GM19193 (cell line): Measurements from ENCODE around the gene DDAH2.

Source experiments
- POLR2A ChIP-seq: IDR thresholded peaks from 4 replicates; pipeline ENCODE4 v1.6.1; 2011; ENCODE audit not compliant: insufficient read depth, insufficient read length; ENCODE audit errors: extremely low read depth

DDAH2 gene

GRCh38 chr6:31693535-31693934 is 35.6 kb downstream of the DDAH2 start:
- TF ChIP-seq POLR2A = no peak

GRCh38 chr6:31692886-31693285 is 36.2 kb downstream of the DDAH2 start:
- TF ChIP-seq POLR2A = no peak

- TF ChIP-seq POLR2A = no peak
Measured at GRCh38 chr6:31692353-31692752, 36.7 kb downstream of the DDAH2 start.

- no peak for TF ChIP-seq POLR2A
Measured at GRCh38 chr6:31691564-31692108, 37.5 kb downstream of the DDAH2 start.

GRCh38 chr6:31691078-31691463 is 38.0 kb downstream of the DDAH2 start:
- TF ChIP-seq POLR2A = no peak

GRCh38 chr6:31690231-31691077 is 38.6 kb downstream of the DDAH2 start:
- TF ChIP-seq POLR2A = no peak

GRCh38 chr6:31689249-31690110 is 39.6 kb downstream of the DDAH2 start:
- TF ChIP-seq POLR2A = no peak

GRCh38 chr6:31687860-31688693 is 41.0 kb downstream of the DDAH2 start:
- no peak for TF ChIP-seq POLR2A

- no peak for TF ChIP-seq POLR2A
Measured at GRCh38 chr6:31687321-31687720, 41.8 kb downstream of the DDAH2 start.

- TF ChIP-seq POLR2A = no peak
Measured at GRCh38 chr6:31686483-31686882, 42.6 kb downstream of the DDAH2 start.

GRCh38 chr6:31683591-31683990 is 45.5 kb downstream of the DDAH2 start:
- no peak for TF ChIP-seq POLR2A

GRCh38 chr6:31681135-31681671 is 47.9 kb downstream of the DDAH2 start:
- no peak for TF ChIP-seq POLR2A

GRCh38 chr6:31680226-31681134 is 48.6 kb downstream of the DDAH2 start, which contains the start of gene LY6G5C:
TSS of gene LY6G5C (minus strand) at chr6:31681067. CDS start at chr6:31680373, 694 bp downstream.
- TF ChIP-seq POLR2A = no peak
